HG03521 (cell line): ENCODE measurements around the gene CAMK4.
A peak's percentile ranks its signal among the peaks of the same experiment; 100 is the strongest.
"Not testable (repeated sequence)": the region's sequence is repeated elsewhere in the genome, so short reads cannot be mapped to it uniquely, and the experiment has no call there.

Experiments
- ATAC-seq: cut with Tn5 transposase; IDR thresholded peaks from one replicate; pipeline ENCODE4 v1.9.1; 2021; ENCODE audit warnings: mild to moderate bottlenecking, moderate library complexity; ENCODE audit not compliant: unreplicated experiment

CAMK4 gene

GRCh38 chr5:111255169-111255568 lies 31.0 kb downstream of the CAMK4 start:
- ATAC-seq: no peak

GRCh38 chr5:111256128-111256527 lies 31.9 kb downstream of the CAMK4 start:
- ATAC-seq: no peak

GRCh38 chr5:111257610-111258009 lies 33.4 kb downstream of the CAMK4 start:
- not testable (repeated sequence) for ATAC-seq

GRCh38 chr5:111259636-111260035 lies 35.5 kb downstream of the CAMK4 start:
- ATAC-seq: no peak

- ATAC-seq: no peak
Observed at GRCh38 chr5:111261610-111262009, 37.4 kb downstream of the CAMK4 start.

- ATAC-seq: no peak
Observed at GRCh38 chr5:111262153-111262552, 38.0 kb downstream of the CAMK4 start.

- no peak for ATAC-seq
Observed at GRCh38 chr5:111262815-111263214, 38.6 kb downstream of the CAMK4 start.

GRCh38 chr5:111266491-111266890 lies 42.3 kb downstream of the CAMK4 start:
- ATAC-seq: no peak

- ATAC-seq: no peak
Observed at GRCh38 chr5:111268300-111268699, 44.1 kb downstream of the CAMK4 start.

GRCh38 chr5:111271885-111272284 lies 47.7 kb downstream of the CAMK4 start:
- no peak for ATAC-seq

- ATAC-seq: no peak
Observed at GRCh38 chr5:111277061-111277460, 52.9 kb downstream of the CAMK4 start.

- peak; percentile 88 for ATAC-seq
Observed at GRCh38 chr5:111278858-111279504, 54.8 kb downstream of the CAMK4 start.

- no peak for ATAC-seq
Observed at GRCh38 chr5:111280282-111280951, 56.2 kb downstream of the CAMK4 start.

GRCh38 chr5:111282798-111283197 lies 58.6 kb downstream of the CAMK4 start:
- ATAC-seq: no peak

GRCh38 chr5:111284825-111285224 lies 60.6 kb downstream of the CAMK4 start:
- ATAC-seq: no peak

GRCh38 chr5:111294551-111294950 lies 70.4 kb downstream of the CAMK4 start:
- no peak for ATAC-seq

- no peak for ATAC-seq
Observed at GRCh38 chr5:111295649-111296048, 71.5 kb downstream of the CAMK4 start.

GRCh38 chr5:111296570-111296969 lies 72.4 kb downstream of the CAMK4 start:
- no peak for ATAC-seq

GRCh38 chr5:111299067-111299481 lies 74.9 kb downstream of the CAMK4 start:
- ATAC-seq: no peak

GRCh38 chr5:111299831-111300432 lies 75.7 kb downstream of the CAMK4 start:
- ATAC-seq: no peak

- ATAC-seq: no peak
Observed at GRCh38 chr5:111301264-111301663, 77.1 kb downstream of the CAMK4 start.

- ATAC-seq: not testable (repeated sequence)
Observed at GRCh38 chr5:111302043-111302442, 77.9 kb downstream of the CAMK4 start.
